Esophagus squamous epithelium (tissue), 5 donors: Measurements from ENCODE around the gene DTNB. TPM values are rescaled to one million over a fixed set of nuclear protein-coding genes. Genes with fewer than 3 reads are reported as not detected.

Experiments used
- DNase-seq: peaks from one replicate; lab custom pipeline; 2025; lab: John Stamatoyannopoulos, UW
- H3K27ac ChIP-seq, 4 donors: fragments of 200-600 bp; sonication (generic); one replicate each; pipeline ENCODE4 v1.5.1; 2016 to 2019; ENCODE audit warnings: mild to moderate bottlenecking in 1 of 4
- H3K27me3 ChIP-seq, 4 donors: fragments of 200-600 bp; sonication (generic); 1 replicate in 3 of 4; 2 replicates in 1 of 4; pipeline versions ENCODE4 v1.5.1 to v1.6.0; 2017 to 2021; ENCODE audit warnings: antibody characterized with exemption in 1 of 4
- H3K36me3 ChIP-seq, 3 donors: fragments of 200-600 bp; sonication (generic); one replicate each; pipeline ENCODE4 v1.5.1; 2016 to 2019
- H3K4me1 ChIP-seq, 3 donors: fragments of 200-600 bp; sonication (generic); one replicate each; pipeline ENCODE4 v1.5.1; 2017 to 2019
- H3K4me3 ChIP-seq, 4 donors: fragments of 200-600 bp; sonication (generic); 1 replicate in 3 of 4; 2 replicates in 1 of 4; pipeline ENCODE4 v1.5.1; 2016 to 2019; ENCODE audit warnings: mild to moderate bottlenecking in 2 of 4, moderate library complexity in 1 of 4
- H3K9me3 ChIP-seq, 3 donors: fragments of 200-600 bp; sonication (generic); one replicate each; pipeline ENCODE4 v1.5.1; 2016 to 2019
- POLR2A ChIP-seq, 4 donors: fragments of 450-650 bp; IDR thresholded peaks; one replicate each; pipeline ENCODE4 v1.6.1; 2017; ENCODE audit warnings: antibody characterized with exemption in 4 of 4, mild to moderate bottlenecking in 4 of 4, moderate library complexity in 3 of 4
- WGBS, 2 donors: methylation state at CpG; one replicate each; pipeline ENCODE4 v1.1.5; 2018; 5-methylcytosine and 5-hydroxymethylcytosine counted together
- intact Hi-C: fragments of 100-400 bp; cut with DNase I; formaldehyde crosslinking; loops from one replicate; pipeline ENCODE4 v1.15.0; 2022
- total RNA-seq, 4 donors: library from RNA; depleted of rRNA; stranded (reverse); fragments of >200 nt; gene quantifications; one replicate each; pipeline ENCODE4 v1.1.0, GENCODE V29; 2016
- TF ChIP-seq, protein P1 (sequence below), 6 experiments: fragments of 450-650 bp in 4 of 6; fragments of 200-600 bp in 2 of 6; sonication (generic) in 2 of 6; IDR thresholded peaks; one replicate each; pipeline ENCODE4 v1.5.1; 2016 to 2019; ENCODE audit warnings: antibody characterized with exemption in 6 of 6, mild to moderate bottlenecking in 4 of 6, moderate library complexity in 4 of 6
- donor health status: DM: yes; HTN: yes; CAD: no.

The DTNB gene
- total RNA-seq, 4 donors from 2014 or later, result 7.8 to 17.2 (median 9.6) TPM

GRCh38 chr2:25444608-25445270, 228.6 kb downstream of the DTNB start:
- WGBS, 2 donors, result 81 to 85% methylated on average over 8 of the region's 8 CpGs
- intact Hi-C loops, result no loop called here
- H3K4me3 ChIP-seq, result no peak overlapping the region

GRCh38 chr2:25443766-25444165, 229.6 kb downstream of the DTNB start:
- Histone ChIP-seq H3K36me3 (no peaks in the 10 kb centered on the region), H3K4me1 (no peaks in the 10 kb centered on the region), H3K9me3 (no peaks in the 10 kb centered on the region), H3K27me3 (no peaks in the 10 kb centered on the region), H3K4me3 (no peak overlapping the region), H3K27ac (no peak overlapping the region)
- TF ChIP-seq POLR2A (IDR thresholded peaks at IDR 0.05), result no peak
- TF ChIP-seq, protein P1, sequence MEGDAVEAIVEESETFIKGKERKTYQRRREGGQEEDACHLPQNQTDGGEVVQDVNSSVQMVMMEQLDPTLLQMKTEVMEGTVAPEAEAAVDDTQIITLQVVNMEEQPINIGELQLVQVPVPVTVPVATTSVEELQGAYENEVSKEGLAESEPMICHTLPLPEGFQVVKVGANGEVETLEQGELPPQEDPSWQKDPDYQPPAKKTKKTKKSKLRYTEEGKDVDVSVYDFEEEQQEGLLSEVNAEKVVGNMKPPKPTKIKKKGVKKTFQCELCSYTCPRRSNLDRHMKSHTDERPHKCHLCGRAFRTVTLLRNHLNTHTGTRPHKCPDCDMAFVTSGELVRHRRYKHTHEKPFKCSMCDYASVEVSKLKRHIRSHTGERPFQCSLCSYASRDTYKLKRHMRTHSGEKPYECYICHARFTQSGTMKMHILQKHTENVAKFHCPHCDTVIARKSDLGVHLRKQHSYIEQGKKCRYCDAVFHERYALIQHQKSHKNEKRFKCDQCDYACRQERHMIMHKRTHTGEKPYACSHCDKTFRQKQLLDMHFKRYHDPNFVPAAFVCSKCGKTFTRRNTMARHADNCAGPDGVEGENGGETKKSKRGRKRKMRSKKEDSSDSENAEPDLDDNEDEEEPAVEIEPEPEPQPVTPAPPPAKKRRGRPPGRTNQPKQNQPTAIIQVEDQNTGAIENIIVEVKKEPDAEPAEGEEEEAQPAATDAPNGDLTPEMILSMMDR (IDR thresholded peaks at IDR 0.05), result no peak
- DNase-seq, result no peak
- 88 to 95% methylated on average over 3 of the region's 3 CpGs for WGBS, 2 donors
- intact Hi-C loops, result no loop called here

More at GRCh38 chr2:25444608-25445270, 228.6 kb downstream of the DTNB start:
- H3K27me3 ChIP-seq, result no peaks in the 10 kb centered on the region
- H3K4me1 ChIP-seq, result no peaks in the 10 kb centered on the region
- H3K27ac ChIP-seq, result no peak overlapping the region
- no peak for TF ChIP-seq POLR2A (IDR thresholded peaks at IDR 0.05)
- no peaks in the 10 kb centered on the region for H3K9me3 ChIP-seq
- H3K36me3 ChIP-seq, result peaks cover 0 to 7% (median 0%) of the 10 kb centered on the region in 3 donors
- DNase-seq, result no peak

DNA sequence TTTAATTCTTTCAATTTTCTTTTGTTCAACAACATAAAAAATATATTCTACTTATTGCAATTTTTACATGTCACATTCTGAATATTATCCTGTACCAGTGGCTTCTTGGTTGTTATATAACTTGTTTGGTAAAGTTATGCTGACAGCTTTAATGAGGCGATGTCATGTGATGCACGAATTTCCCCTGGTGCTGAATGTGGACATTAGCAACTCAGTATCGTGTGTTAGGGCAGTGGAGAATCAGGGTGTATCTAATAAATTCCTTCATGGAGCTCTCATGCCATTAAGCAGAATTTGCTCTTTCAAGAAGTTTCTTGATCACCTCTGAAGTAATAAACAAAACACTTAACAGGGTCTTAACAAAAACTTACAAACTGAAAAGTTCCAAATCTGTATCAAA, 232.0 kb downstream of the DTNB start:
- DNase-seq, result no peak
- no peak overlapping the region for H3K4me3 ChIP-seq
- no peaks in the 10 kb centered on the region for H3K27me3 ChIP-seq
- no peak for TF ChIP-seq POLR2A (IDR thresholded peaks at IDR 0.05)
- TF ChIP-seq, protein P1 (IDR thresholded peaks at IDR 0.05), result no peak
- no peaks in the 10 kb centered on the region for H3K4me1 ChIP-seq
- 68 to 91% methylated on average over 3 of the region's 3 CpGs for WGBS, 2 donors
- no peaks in the 10 kb centered on the region for H3K9me3 ChIP-seq
- intact Hi-C loops, result no loop called here
- no peak overlapping the region for H3K27ac ChIP-seq
- H3K36me3 ChIP-seq, result peaks cover 0 to under 1% (median 0%) of the 10 kb centered on the region in 3 donors

DNA sequence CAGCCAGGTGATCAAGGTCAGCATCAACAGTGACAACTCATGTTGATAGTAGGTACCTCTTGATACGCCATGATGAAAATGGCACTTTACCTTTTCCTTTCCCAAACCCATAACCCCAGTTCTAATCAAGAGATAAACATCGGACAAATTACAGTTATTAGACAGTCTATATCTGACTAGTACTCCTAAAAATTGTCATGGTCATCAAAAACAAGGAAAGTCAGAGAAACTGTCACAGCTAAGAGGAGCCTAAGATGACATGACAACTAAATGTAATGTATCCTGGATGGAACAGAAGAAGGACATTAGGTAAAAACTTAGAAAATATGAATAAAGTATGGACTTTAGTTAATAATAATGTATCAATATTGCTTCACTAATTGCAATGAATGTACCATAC, 234.6 kb downstream of the DTNB start:
- H3K36me3 ChIP-seq, result peaks cover 0 to 13% (median 0%) of the 10 kb centered on the region in 3 donors
- H3K4me3 ChIP-seq, result no peak overlapping the region
- intact Hi-C loops, result no loop called here
- no peak overlapping the region for H3K27ac ChIP-seq
- 82 to 93% methylated on average over 2 of the region's 2 CpGs for WGBS, 2 donors
- TF ChIP-seq, protein P1 (IDR thresholded peaks at IDR 0.05), result no peak
- TF ChIP-seq POLR2A (IDR thresholded peaks at IDR 0.05), result no peak
- no peak for DNase-seq
- no peaks in the 10 kb centered on the region for H3K9me3 ChIP-seq
- no peaks in the 10 kb centered on the region for H3K27me3 ChIP-seq
- no peaks in the 10 kb centered on the region for H3K4me1 ChIP-seq

GRCh38 chr2:25437881-25438662, 235.3 kb downstream of the DTNB start:
- TF ChIP-seq, protein P1 (IDR thresholded peaks at IDR 0.05), result no peak
- TF ChIP-seq POLR2A (IDR thresholded peaks at IDR 0.05), result no peak
- Histone ChIP-seq H3K27ac (no peak overlapping the region), H3K4me1 (no peaks in the 10 kb centered on the region), H3K36me3 (peaks cover 0 to 13% (median 0%) of the 10 kb centered on the region in 3 donors), H3K27me3 (no peaks in the 10 kb centered on the region), H3K4me3 (no peak overlapping the region), H3K9me3 (no peaks in the 10 kb centered on the region)
- no peak for DNase-seq
- intact Hi-C loops, result no loop called here
- WGBS, 2 donors, result 93 to 95% methylated on average over 4 of the region's 4 CpGs
